Fibroblast of lung (primary cell): Measurements from ENCODE around the gene PFKP.

Experiments used
- EZH2 ChIP-seq: IDR thresholded peaks from 2 replicates; pipeline ENCODE4 v1.5.1; 2012; ENCODE audit warnings: low read length, control low read depth, mild to moderate bottlenecking; ENCODE audit errors: missing control alignments
- TF ChIP-seq, protein P1 (sequence below), 2 donors: IDR thresholded peaks in 1 of 2; conservative IDR thresholded peaks in 1 of 2; 1 replicate in 1 of 2; 2 replicates in 1 of 2; pipeline ENCODE4 v1.5.1; 2011 to 2012; ENCODE audit warnings: low read length in 2 of 2, control low read depth in 1 of 2, inconsistent platforms in 1 of 2, low read depth in 1 of 2, mild to moderate bottlenecking in 1 of 2

DNA sequence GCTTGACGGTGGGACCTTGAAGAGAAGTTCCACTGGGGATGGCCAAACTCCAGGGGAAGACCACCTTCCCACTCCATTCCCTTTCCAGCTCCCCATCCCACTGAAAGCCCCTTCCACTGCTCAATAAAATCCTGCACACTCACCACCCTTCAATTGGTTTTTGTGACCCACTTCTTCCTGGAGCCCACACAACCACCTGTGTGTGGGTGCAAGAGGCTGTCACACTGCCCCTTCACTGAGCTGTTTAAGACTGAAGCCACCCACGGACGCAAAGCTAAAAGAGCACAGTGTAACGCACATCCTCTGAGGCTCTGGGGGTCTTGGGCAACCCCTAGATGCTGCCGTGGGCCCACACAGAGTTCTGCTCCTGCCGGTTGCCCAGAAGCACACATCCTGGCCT lies 118.0 kb downstream of the PFKP start:
- TF ChIP-seq, protein P1, sequence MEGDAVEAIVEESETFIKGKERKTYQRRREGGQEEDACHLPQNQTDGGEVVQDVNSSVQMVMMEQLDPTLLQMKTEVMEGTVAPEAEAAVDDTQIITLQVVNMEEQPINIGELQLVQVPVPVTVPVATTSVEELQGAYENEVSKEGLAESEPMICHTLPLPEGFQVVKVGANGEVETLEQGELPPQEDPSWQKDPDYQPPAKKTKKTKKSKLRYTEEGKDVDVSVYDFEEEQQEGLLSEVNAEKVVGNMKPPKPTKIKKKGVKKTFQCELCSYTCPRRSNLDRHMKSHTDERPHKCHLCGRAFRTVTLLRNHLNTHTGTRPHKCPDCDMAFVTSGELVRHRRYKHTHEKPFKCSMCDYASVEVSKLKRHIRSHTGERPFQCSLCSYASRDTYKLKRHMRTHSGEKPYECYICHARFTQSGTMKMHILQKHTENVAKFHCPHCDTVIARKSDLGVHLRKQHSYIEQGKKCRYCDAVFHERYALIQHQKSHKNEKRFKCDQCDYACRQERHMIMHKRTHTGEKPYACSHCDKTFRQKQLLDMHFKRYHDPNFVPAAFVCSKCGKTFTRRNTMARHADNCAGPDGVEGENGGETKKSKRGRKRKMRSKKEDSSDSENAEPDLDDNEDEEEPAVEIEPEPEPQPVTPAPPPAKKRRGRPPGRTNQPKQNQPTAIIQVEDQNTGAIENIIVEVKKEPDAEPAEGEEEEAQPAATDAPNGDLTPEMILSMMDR (conservative IDR thresholded peaks at IDR 0.05 in 1 of 2, IDR thresholded peaks at IDR 0.05 in 1 of 2; ENCODE audit: low read depth in 1 of 2, low read length in 2 of 2): no peak
- no peak for TF ChIP-seq EZH2
